K562 (cell line): Measurements from ENCODE around the gene DHX58. TPM values are rescaled to one million over a fixed set of nuclear protein-coding genes. Genes with fewer than 3 reads are reported as not detected.

Experiments used
- ATAC-seq: fragments of 200-7000 bp; cut with Tn5 transposase; 3 replicates; pipeline ENCODE4 v1.9.1; 2020; ENCODE audit warnings: moderate library complexity
- BruUV-seq: library from RNA; stranded (reverse); fragments of 400-500 nt; replicated peaks from 2 replicates; lab custom pipeline; 2021; lab: Mats Ljungman, UMichigan
- CTCF ChIA-PET: fragments of 300-600 bp; formaldehyde crosslinking; extraction: SDS; loops from one replicate; lab custom pipeline; 2021; ENCODE audit warnings: low intra/inter-chr PET ratio; lab: Yijun Ruan, JAX
- POLR2A ChIA-PET: fragments of 300-600, 350-650 bp; sonication (Branson Sonifier 250); formaldehyde crosslinking; extraction: SDS; loops from one replicate; lab custom pipeline; 2021; ENCODE audit warnings: antibody characterized with exemption, inconsistent platforms; lab: Yijun Ruan, JAX
- DNase-seq, 4 experiments: peaks; one replicate each; pipeline versions ENCODE4 v3.0.0 to v3.0.0-alpha.2; 2011 to 2018; ENCODE audit warnings: low spot score in 3 of 4, mixed read lengths in 3 of 4; ENCODE audit errors: extremely low read depth in 1 of 4
- FAIRE-seq: peaks from 2 replicates; lab custom pipeline; 2011; peaks lifted over from hg19 to GRCh38; lab: Jason Lieb, UNC
- H2AFZ ChIP-seq: 2 replicates; pipeline ENCODE4 v1.6.0; 2011; ENCODE audit warnings: low read depth, low read length, control low read depth, inconsistent platforms
- H3K27ac ChIP-seq: fragments of 200-600 bp; 3 replicates; pipeline ENCODE4 v1.8.0; 2011; ENCODE audit warnings: low read depth, mild to moderate bottlenecking, control low read depth, inconsistent platforms, low read length, moderate library complexity, mixed read lengths; ENCODE audit errors: extremely low read depth
- H3K27me3 ChIP-seq, 2 experiments: fragments of 300-600 bp in 1 of 2; 2 replicates in 1 of 2; 3 replicates in 1 of 2; pipeline versions ENCODE4 v1.6.0 to v1.8.0; 2011; ENCODE audit warnings: inconsistent platforms in 2 of 2, low read length in 2 of 2, mild to moderate bottlenecking in 1 of 2, mixed read lengths in 1 of 2, moderate library complexity in 1 of 2; ENCODE audit not compliant: control insufficient read depth in 2 of 2, insufficient read depth in 2 of 2
- H3K36me3 ChIP-seq: fragments of 300-600 bp; 3 replicates; pipeline ENCODE4 v1.8.0; 2011; ENCODE audit warnings: mild to moderate bottlenecking, low read length, inconsistent platforms; ENCODE audit not compliant: control insufficient read depth, insufficient read depth
- H3K4me1 ChIP-seq, 2 experiments: fragments of 200-600 bp in 1 of 2; replicated peaks in 1 of 2; 2 replicates in 1 of 2; 3 replicates in 1 of 2; pipeline versions ENCODE4 v1.5.1 to v1.8.0; 2011; ENCODE audit warnings: inconsistent platforms in 2 of 2, low read length in 2 of 2, mild to moderate bottlenecking in 1 of 2, mixed read lengths in 1 of 2, moderate library complexity in 1 of 2; ENCODE audit not compliant: control insufficient read depth in 2 of 2, insufficient read depth in 2 of 2
- H3K4me2 ChIP-seq: 2 replicates; pipeline ENCODE4 v1.6.1; 2011; ENCODE audit warnings: low read length, control low read depth, inconsistent platforms, mixed read lengths; ENCODE audit not compliant: insufficient read depth
- H3K4me3 ChIP-seq: fragments of 200-600 bp; sonication (generic), shearing (Covaris generic); 2 replicates; pipeline ENCODE4 v1.5.1; 2016; ENCODE audit warnings: control low read depth, inconsistent platforms
- H3K79me2 ChIP-seq: fragments of 200-600 bp; 3 replicates; pipeline ENCODE4 v1.8.0; 2011; ENCODE audit warnings: low read length, inconsistent platforms; ENCODE audit not compliant: control insufficient read depth, insufficient read depth
- H3K9ac ChIP-seq, 2 experiments: 2 replicates each; pipeline versions ENCODE4 v1.6.0 to v1.6.1; 2011; ENCODE audit warnings: low read depth in 2 of 2, low read length in 2 of 2, control low read depth in 1 of 2, inconsistent platforms in 1 of 2, mild to moderate bottlenecking in 1 of 2, mixed read lengths in 1 of 2; ENCODE audit not compliant: insufficient read depth in 1 of 2
- H3K9me1 ChIP-seq: one replicate; pipeline ENCODE4 v1.6.0; 2011; ENCODE audit warnings: inconsistent platforms, mild to moderate bottlenecking, low read length, moderate library complexity; ENCODE audit not compliant: control insufficient read depth, insufficient read depth
- H3K9me3 ChIP-seq: replicated peaks from 2 replicates; pipeline ENCODE4 v1.5.1; 2011; ENCODE audit warnings: low read depth, low read length, inconsistent platforms; ENCODE audit not compliant: control insufficient read depth, insufficient read depth
- H4K20me1 ChIP-seq: replicated peaks from 2 replicates; pipeline ENCODE4 v1.6.1; 2011; ENCODE audit warnings: low read length, inconsistent platforms, mixed read lengths; ENCODE audit not compliant: control insufficient read depth, insufficient read depth
- BHLHE40 ChIP-seq: IDR thresholded peaks from 2 replicates; pipeline ENCODE4 v1.6.1; 2011; ENCODE audit warnings: low read length, improper control_type of control experiment
- MECOM ChIP-seq: fragments of 250-450 bp; sonication (Bioruptor Pico); IDR thresholded peaks from 2 replicates; pipeline ENCODE4 v1.8.0; 2022; ENCODE audit warnings: inconsistent platforms
- RBM39 ChIP-seq: fragments of 200-400 bp; formaldehyde crosslinking; optimal IDR thresholded peaks from 2 replicates; pipeline ENCODE3; 2018; ENCODE audit warnings: low read depth, low read length
- ZBTB33 ChIP-seq: sonication (generic); formaldehyde crosslinking; IDR thresholded peaks from 2 replicates; pipeline ENCODE4 v1.8.1; 2023; ENCODE audit warnings: mild to moderate bottlenecking, missing genetic modification reagents
- ZZZ3 ChIP-seq: fragments of 450-650 bp; IDR thresholded peaks from 2 replicates; pipeline ENCODE4 v1.6.1; 2016; ENCODE audit warnings: antibody characterized with exemption, mild to moderate bottlenecking, moderate library complexity
- WGBS: fragments of 100-300 bp; shearing (Covaris generic); methylation state at CpG from one replicate; pipeline ENCODE4 v1.1.6; 2016; ENCODE audit warnings: low coverage, mixed read lengths; ENCODE audit not compliant: insufficient coverage; ENCODE audit errors: missing lambda C conversion rate; 5-methylcytosine and 5-hydroxymethylcytosine counted together
- in situ Hi-C: fragments of 300-500 bp; cut with MboI; formaldehyde crosslinking; loops from 4 replicates; pipeline ENCODE4 v1.15.0; 2018; ENCODE audit warnings: inconsistent platforms, mixed read lengths
- intact Hi-C: fragments of 100-400 bp; cut with micrococcal nuclease; formaldehyde crosslinking; loops from 2 replicates; pipeline ENCODE4 v1.14.2; 2022
- polyA plus RNA-seq, 8 experiments: library from polyadenylated mRNA; depleted of rRNA in 4 of 8; stranded (reverse) in 5 of 8; unstranded in 3 of 8; fragments of >200 nt; fragmentation: Nextera tagmentation in 2 of 8; fragmentation: Illumina TruSeq in 1 of 8; extraction: Ambion mirVana in 2 of 8; extraction: Trizol in 1 of 8; gene quantifications; 2 replicates each; pipeline versions ENCODE4 v1.2.1 to v1.2.3, GENCODE V29; 2011 to 2014; ENCODE audit warnings: inconsistent platforms in 1 of 8, missing spikeins in 1 of 8
- total RNA-seq, 7 experiments: library from RNA; depleted of rRNA in 6 of 7; stranded (reverse); fragments of >200 nt in 6 of 7; fragmentation: Illumina TruSeq in 2 of 7; extraction: Trizol in 2 of 7; gene quantifications; 2 replicates each; pipeline versions ENCODE4 v1.2.1 to v1.2.3, GENCODE V29; 2011 to 2021; ENCODE audit warnings: low replicate concordance in 1 of 7

DHX58 gene
- total and polyA plus RNA-seq, 9 of the 15 experiments (the other 6 are each of a cell fraction or from before 2014, with no cell fraction given) = 0.15 to 3.0 (median 1.4) TPM

GRCh38 chr17:42104264-42104663, 8.2 kb downstream of the DHX58 start:
- peak; percentile 55; the same call in 1 of the 2 replicates for TF ChIP-seq MECOM (CRISPR knock-in tag)
- TF ChIP-seq BHLHE40 = peak; percentile 53; the same call in 1 of the 2 replicates
- no peak for TF ChIP-seq RBM39
- no peak for ATAC-seq
- WGBS = 12% methylated on average over 3 of the region's 3 CpGs
- H3K9ac ChIP-seq = peak overlapping the region in 1 of 2 experiments; percentile 20; a peak in 1 of 4 replicates
- no peak overlapping the region for H3K27ac ChIP-seq
- no peaks in the 10 kb centered on the region for H4K20me1 ChIP-seq
- no peaks in the 10 kb centered on the region for H3K79me2 ChIP-seq
- ChIA-PET POLR2A (interaction anchor here (1.0 to 1.2 kb wide), 2 partner anchors 12 to 415 kb away, joined by 3 to 4 read pairs; no protein-coding TSS in a partner anchor), CTCF (no interaction called here)
- H3K27me3 ChIP-seq = no peaks in the 10 kb centered on the region
- no peaks in the 10 kb centered on the region for H3K9me1 ChIP-seq
- DNase-seq = no peak
- intact Hi-C loops = no loop called here
- H3K4me2 ChIP-seq = no peak overlapping the region
- peaks cover 14 to 42% of the 10 kb centered on the region in 2 experiments; a peak in 4 of 5 replicates for H3K4me1 ChIP-seq
- H2AFZ ChIP-seq = no peak overlapping the region
- no peak overlapping the region for H3K4me3 ChIP-seq
- H3K9me3 ChIP-seq = no peaks in the 10 kb centered on the region
- in situ Hi-C loops = loop anchor here (25.0 kb wide), 1 partner anchor 367 kb away; the partner anchor contains the start of gene HAP1
- H3K36me3 ChIP-seq = no peaks in the 10 kb centered on the region
- BruUV-seq = no TSS peak
- no peak for FAIRE-seq

GRCh38 chr17:42103221-42103954, 9.1 kb downstream of the DHX58 start:
- TF ChIP-seq ZZZ3 = no peak
- TF ChIP-seq ZBTB33 (CRISPR knock-in tag) = peak; percentile 16; the same call in 1 of the 2 replicates
- TF ChIP-seq, all 486 proteins: peak for 1
- H3K4me1 ChIP-seq = peaks cover 13 to 33% of the 10 kb centered on the region in 2 experiments; a peak in 4 of 5 replicates
- H3K4me2 ChIP-seq = no peak overlapping the region
- H3K4me3 ChIP-seq = no peak overlapping the region
- ATAC-seq (no peak), DNase-seq (no peak), FAIRE-seq (no peak)
- in situ Hi-C loops = loop anchor here (25.0 kb wide), 1 partner anchor 366 kb away; the partner anchor contains the start of gene HAP1
- H4K20me1 ChIP-seq = no peaks in the 10 kb centered on the region
- no peaks in the 10 kb centered on the region for H3K9me3 ChIP-seq
- H3K36me3 ChIP-seq = no peaks in the 10 kb centered on the region
- no TSS peak for BruUV-seq
- intact Hi-C loops = no loop called here
- H3K9ac ChIP-seq = peak overlapping the region in 1 of 2 experiments; percentile 37; a peak in 2 of 4 replicates
- no peaks in the 10 kb centered on the region for H3K27me3 ChIP-seq
- no peaks in the 10 kb centered on the region for H3K79me2 ChIP-seq
- H2AFZ ChIP-seq = no peak overlapping the region
- H3K27ac ChIP-seq = no peak overlapping the region
- ChIA-PET POLR2A (interaction anchor here (0.6 to 1.2 kb wide), 2 partner anchors 11 to 208 kb away, joined by 3 to 4 read pairs; no protein-coding TSS in a partner anchor), CTCF (interaction anchor here (0.6 to 3.2 kb wide), 2 partner anchors 24 to 35 kb away, joined by 3 to 33 read pairs; no protein-coding TSS in a partner anchor)
- no peaks in the 10 kb centered on the region for H3K9me1 ChIP-seq
- WGBS = 34% methylated on average over 11 of the region's 11 CpGs
